CD8-positive, alpha-beta memory T cell (primary cell): ENCODE measurements around the gene AOC2. TPM values are rescaled to one million over a fixed set of nuclear protein-coding genes. Genes with fewer than 3 reads are reported as not detected.

Experiments
- CTCF ChIA-PET: fragments of 350-600 bp; sonication (Branson Sonifier 250); formaldehyde crosslinking; loops from one replicate; lab custom pipeline; 2021; ENCODE audit warnings: antibody characterized with exemption; lab: Charles Lee
- POLR2A ChIA-PET: fragments of 350-600 bp; sonication (Branson Sonifier 250); formaldehyde crosslinking; loops from one replicate; lab custom pipeline; 2021; ENCODE audit warnings: antibody characterized with exemption; lab: Charles Lee
- DNase-seq, 5 donors: peaks; one replicate each; pipeline versions ENCODE4 v3.0.0 to v3.0.0-alpha.2; 2020 to 2022; ENCODE audit warnings: mixed read lengths in 1 of 5
- H3K27ac ChIP-seq: one replicate; pipeline ENCODE4 v1.7.0; 2013; ENCODE audit warnings: low read depth, mild to moderate bottlenecking, low read length, moderate library complexity
- H3K27me3 ChIP-seq: 2 replicates; pipeline ENCODE4 v1.7.0; 2013; ENCODE audit warnings: low read length, mild to moderate bottlenecking; ENCODE audit not compliant: insufficient read depth, poor library complexity, severe bottlenecking
- H3K36me3 ChIP-seq: 2 replicates; pipeline ENCODE4 v1.7.0; 2013; ENCODE audit warnings: mild to moderate bottlenecking, low read length, moderate library complexity; ENCODE audit not compliant: insufficient read depth
- H3K4me1 ChIP-seq: 2 replicates; pipeline ENCODE4 v1.7.0; 2013; ENCODE audit warnings: mild to moderate bottlenecking, low read length, moderate library complexity; ENCODE audit not compliant: insufficient read depth
- H3K4me3 ChIP-seq: 2 replicates; pipeline ENCODE4 v1.7.0; 2013; ENCODE audit warnings: mild to moderate bottlenecking, low read length
- H3K9me3 ChIP-seq: 2 replicates; pipeline ENCODE4 v1.7.0; 2013; ENCODE audit warnings: mild to moderate bottlenecking, low read length
- H3K27ac Mint-ChIP-seq, 8 donors: one replicate each; pipeline ENCODE4 v1.8.0; 2020 to 2021; ENCODE audit warnings: mixed read lengths in 8 of 8, mild to moderate bottlenecking in 6 of 8, inconsistent platforms in 3 of 8, moderate library complexity in 3 of 8
- H3K27me3 Mint-ChIP-seq, 2 donors: one replicate each; pipeline ENCODE4 v1.8.0; 2020 to 2021; ENCODE audit warnings: mixed read lengths in 2 of 2, mild to moderate bottlenecking in 1 of 2, moderate library complexity in 1 of 2
- H3K36me3 Mint-ChIP-seq, 3 donors: one replicate each; pipeline ENCODE4 v1.8.0; 2020 to 2021; ENCODE audit warnings: mixed read lengths in 3 of 3, inconsistent platforms in 1 of 3, mild to moderate bottlenecking in 1 of 3
- H3K4me1 Mint-ChIP-seq, 3 donors: one replicate each; pipeline ENCODE4 v1.8.0; 2020 to 2021; ENCODE audit warnings: mixed read lengths in 3 of 3, inconsistent platforms in 1 of 3, mild to moderate bottlenecking in 1 of 3
- H3K4me3 Mint-ChIP-seq, 7 donors: one replicate each; pipeline ENCODE4 v1.8.0; 2020 to 2021; ENCODE audit warnings: mixed read lengths in 7 of 7, mild to moderate bottlenecking in 6 of 7, moderate library complexity in 4 of 7, inconsistent platforms in 2 of 7
- H3K9me3 Mint-ChIP-seq, 5 donors: one replicate each; pipeline ENCODE4 v1.8.0; 2020 to 2022; ENCODE audit warnings: mixed read lengths in 5 of 5, mild to moderate bottlenecking in 3 of 5, moderate library complexity in 2 of 5, inconsistent platforms in 1 of 5
- polyA plus RNA-seq: library from polyadenylated mRNA; unstranded; fragments of 300-500 nt; fragmentation: Illumina TruSeq; gene quantifications from one replicate; pipeline ENCODE4 v1.2.3, GENCODE V29; 2021
- total RNA-seq, 2 experiments: library from RNA; stranded (reverse); gene quantifications; one replicate each; pipeline ENCODE4 v1.2.3, GENCODE V29; 2021

Gene AOC2
- total and polyA plus RNA-seq, 3 experiments from 2014 or later: 0.09 to 2.7 (median 2.4) TPM

GRCh38 chr17:42817866-42818265 lies 26.5 kb upstream of the AOC2 start:
- Histone ChIP-seq H3K27me3 (no peaks in the 10 kb centered on the region), H3K36me3 (peaks cover 68% of the 10 kb centered on the region), H3K4me1 (peaks cover 6% of the 10 kb centered on the region), H3K9me3 (no peaks in the 10 kb centered on the region), H3K4me3 (no peak overlapping the region), H3K27ac (no peak overlapping the region)
- Mint-ChIP-seq H3K9me3 (no peaks in the 10 kb centered on the region), H3K36me3 (peaks cover 6 to 83% (median 24%) of the 10 kb centered on the region in 3 donors), H3K27me3 (no peaks in the 10 kb centered on the region), H3K4me3 (no peak overlapping the region), H3K27ac (peak overlapping the region in 1 of 8 donors; percentile 76), H3K4me1 (peaks cover 11 to 28% (median 24%) of the 10 kb centered on the region in 3 donors)
- DNase-seq: no peak
- CTCF ChIA-PET: interaction anchor here (1.7 kb wide), 1 partner anchor 14 kb away, joined by 4 read pairs; no protein-coding TSS in a partner anchor
- POLR2A ChIA-PET: no interaction called here

GRCh38 chr17:42818379-42818778 lies 26.0 kb upstream of the AOC2 start:
- POLR2A ChIA-PET: no interaction called here
- no peak overlapping the region for H3K27ac ChIP-seq

DNA sequence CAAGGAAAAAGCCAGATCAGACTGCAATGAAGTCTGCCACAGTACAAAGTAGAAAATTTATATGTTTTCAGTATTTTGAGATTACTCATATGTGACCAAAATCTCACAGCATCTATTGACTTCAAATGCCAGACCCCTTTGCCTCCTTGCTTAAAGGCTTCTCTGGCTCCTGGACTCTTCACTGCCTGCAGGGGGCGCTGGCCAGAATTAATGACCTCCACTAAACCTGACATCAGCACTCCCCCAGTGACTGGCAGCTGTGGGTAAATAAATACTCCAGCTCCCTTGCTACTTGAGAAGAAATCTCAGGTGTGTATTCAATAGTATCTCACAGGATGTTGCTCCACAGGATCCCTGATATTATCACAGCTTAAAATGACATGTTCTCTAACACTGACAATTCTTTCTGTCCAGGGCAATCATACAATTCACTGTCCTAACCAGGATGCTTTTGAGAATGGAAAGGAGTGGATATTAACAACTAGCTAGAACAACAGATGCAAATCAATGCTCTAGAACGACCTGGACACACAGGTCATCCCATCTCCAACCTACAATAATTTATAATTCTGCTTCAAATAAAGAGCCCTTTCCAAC lies 24.3 kb upstream of the AOC2 start:
- Histone ChIP-seq H3K4me3 (no peak overlapping the region), H3K4me1 (peaks cover 14% of the 10 kb centered on the region), H3K9me3 (no peaks in the 10 kb centered on the region), H3K36me3 (peaks cover 54% of the 10 kb centered on the region), H3K27ac (no peak overlapping the region), H3K27me3 (no peaks in the 10 kb centered on the region)
- Mint-ChIP-seq H3K4me3 (peak overlapping the region in 1 of 7 donors; percentile 68), H3K36me3 (peaks cover 3 to 72% (median 12%) of the 10 kb centered on the region in 3 donors), H3K27me3 (no peaks in the 10 kb centered on the region), H3K27ac (peak overlapping the region in 6 of 8 donors; percentile 17 to 70 (median 64)), H3K9me3 (no peaks in the 10 kb centered on the region), H3K4me1 (peaks cover 22 to 42% (median 37%) of the 10 kb centered on the region in 3 donors)
- ChIA-PET CTCF (interaction anchor here (0.9 kb wide), 2 partner anchors 14 to 278 kb away, joined by 3 read pairs; no protein-coding TSS in a partner anchor), POLR2A (no interaction called here)
- DNase-seq: peak; percentile 29 to 66 (median 46)

More at GRCh38 chr17:42818379-42818778, 26.0 kb upstream of the AOC2 start:
- H3K9me3 Mint-ChIP-seq: no peaks in the 10 kb centered on the region
- H3K27me3 Mint-ChIP-seq: no peaks in the 10 kb centered on the region
- H3K4me3 Mint-ChIP-seq: no peak overlapping the region
- peaks cover 12 to 31% (median 26%) of the 10 kb centered on the region in 3 donors for H3K4me1 Mint-ChIP-seq
- no peaks in the 10 kb centered on the region for H3K9me3 ChIP-seq
- peaks cover 11% of the 10 kb centered on the region for H3K4me1 ChIP-seq
- no peak for DNase-seq
- CTCF ChIA-PET: interaction anchor here (1.7 kb wide), 1 partner anchor 15 kb away, joined by 4 read pairs; no protein-coding TSS in a partner anchor
- H3K4me3 ChIP-seq: no peak overlapping the region
- H3K27me3 ChIP-seq: no peaks in the 10 kb centered on the region
- H3K36me3 Mint-ChIP-seq: peaks cover 6 to 82% (median 24%) of the 10 kb centered on the region in 3 donors
- no peak overlapping the region for H3K27ac Mint-ChIP-seq
- H3K36me3 ChIP-seq: peaks cover 68% of the 10 kb centered on the region

- ChIA-PET POLR2A (interaction anchor here (1.5 kb wide), 1 partner anchor 13 kb away, joined by 5 read pairs; no protein-coding TSS in a partner anchor), CTCF (interaction anchor here (1.4 to 1.7 kb wide), 2 partner anchors 11 to 12 kb away, joined by 3 to 5 read pairs; no protein-coding TSS in a partner anchor)
- Histone ChIP-seq H3K9me3 (no peaks in the 10 kb centered on the region), H3K4me3 (no peak overlapping the region), H3K4me1 (peaks cover 14% of the 10 kb centered on the region), H3K27ac (no peak overlapping the region), H3K36me3 (peaks cover 43% of the 10 kb centered on the region), H3K27me3 (no peaks in the 10 kb centered on the region)
- Mint-ChIP-seq H3K9me3 (no peaks in the 10 kb centered on the region), H3K36me3 (peaks cover 3 to 60% (median 6%) of the 10 kb centered on the region in 3 donors), H3K27me3 (no peaks in the 10 kb centered on the region), H3K4me1 (peaks cover 22 to 42% (median 37%) of the 10 kb centered on the region in 3 donors), H3K4me3 (peak overlapping the region in 4 of 7 donors; percentile 39 to 76 (median 54)), H3K27ac (peak overlapping the region in 2 of 8 donors; percentile 41 to 43)
- DNase-seq: no peak
These were observed 23.2 kb upstream of the AOC2 start for GRCh38 chr17:42821176-42821575.

DNA sequence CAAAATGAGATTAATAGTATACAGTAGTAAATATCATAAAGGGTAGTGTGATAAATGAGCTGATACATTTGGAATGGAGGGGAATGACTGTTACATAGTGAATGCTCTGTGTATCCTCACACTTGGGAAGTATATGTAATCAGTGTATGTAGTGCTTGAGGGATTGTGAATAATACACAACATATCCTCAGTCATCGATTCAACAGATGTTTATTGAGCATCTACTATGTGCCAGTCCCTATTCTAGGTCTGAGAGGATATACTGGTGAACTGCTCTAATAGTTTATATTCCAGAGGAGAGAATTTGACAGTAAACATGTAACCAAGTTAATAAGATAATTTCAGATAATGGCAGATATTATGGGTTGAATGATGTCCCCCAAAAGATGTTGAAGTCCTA lies 16.9 kb upstream of the AOC2 start:
- no peak overlapping the region for H3K4me3 ChIP-seq
- Mint-ChIP-seq H3K4me3 (peak overlapping the region in 1 of 7 donors; percentile 51), H3K4me1 (peaks cover 16 to 23% (median 21%) of the 10 kb centered on the region in 3 donors), H3K27me3 (peaks cover 2 to 14% of the 10 kb centered on the region in 2 donors), H3K27ac (peak overlapping the region in 1 of 8 donors; percentile 25), H3K9me3 (no peaks in the 10 kb centered on the region), H3K36me3 (peaks cover 0 to 8% (median 3%) of the 10 kb centered on the region in 3 donors)
- no peaks in the 10 kb centered on the region for H3K9me3 ChIP-seq
- H3K27ac ChIP-seq: no peak overlapping the region
- DNase-seq: no peak
- no peaks in the 10 kb centered on the region for H3K27me3 ChIP-seq
- no peaks in the 10 kb centered on the region for H3K36me3 ChIP-seq
- peaks cover 17% of the 10 kb centered on the region for H3K4me1 ChIP-seq
- CTCF ChIA-PET: no interaction called here
- POLR2A ChIA-PET: no interaction called here

DNA sequence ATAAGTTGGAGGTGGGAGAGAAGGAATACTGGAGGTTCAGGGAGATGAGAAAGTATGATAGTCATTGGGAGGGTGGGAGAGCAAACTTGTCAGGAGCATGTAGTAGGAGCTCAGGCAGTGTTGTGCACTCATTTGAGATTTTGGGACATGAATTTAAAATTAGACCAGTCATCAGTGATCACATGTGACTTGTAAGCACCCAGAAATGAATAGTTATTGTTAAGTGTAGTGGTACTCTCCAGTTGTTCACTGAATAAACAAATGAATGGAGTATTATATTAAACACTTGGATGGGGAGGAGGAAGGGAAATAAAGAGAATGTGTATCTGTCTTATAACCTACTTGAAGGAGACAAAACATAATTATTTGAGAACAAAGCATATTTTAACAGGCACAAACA lies 13.4 kb upstream of the AOC2 start:
- Mint-ChIP-seq H3K9me3 (no peaks in the 10 kb centered on the region), H3K4me1 (peaks cover 23 to 25% (median 25%) of the 10 kb centered on the region in 3 donors), H3K27me3 (peaks cover 2 to 14% of the 10 kb centered on the region in 2 donors), H3K4me3 (peak overlapping the region in 3 of 7 donors; percentile 3 to 72 (median 56)), H3K27ac (peak overlapping the region in 4 of 8 donors; percentile 30 to 80 (median 51)), H3K36me3 (peaks cover 0 to 22% (median 3%) of the 10 kb centered on the region in 3 donors)
- Histone ChIP-seq H3K4me1 (peaks cover 19% of the 10 kb centered on the region), H3K27me3 (no peaks in the 10 kb centered on the region), H3K36me3 (no peaks in the 10 kb centered on the region), H3K9me3 (no peaks in the 10 kb centered on the region), H3K27ac (no peak overlapping the region), H3K4me3 (no peak overlapping the region)
- ChIA-PET CTCF (no interaction called here), POLR2A (no interaction called here)
- DNase-seq: no peak

- Histone ChIP-seq H3K27me3 (no peaks in the 10 kb centered on the region), H3K9me3 (no peaks in the 10 kb centered on the region), H3K36me3 (peaks cover under 1% of the 10 kb centered on the region), H3K27ac (peak overlapping the region; percentile 92), H3K4me3 (peak overlapping the region; percentile 85), H3K4me1 (peaks cover 19% of the 10 kb centered on the region)
- Mint-ChIP-seq H3K36me3 (peaks cover 0 to 33% (median 3%) of the 10 kb centered on the region in 3 donors), H3K4me1 (peaks cover 23 to 25% (median 25%) of the 10 kb centered on the region in 3 donors), H3K9me3 (no peaks in the 10 kb centered on the region), H3K4me3 (peak overlapping the region; percentile 97 to 99 (median 97)), H3K27ac (peak overlapping the region; percentile 98 to 100 (median 99)), H3K27me3 (peaks cover 2 to 11% of the 10 kb centered on the region in 2 donors)
- DNase-seq: no peak
- ChIA-PET POLR2A (interaction anchor here (0.6 to 2.0 kb wide), 3 partner anchors 8 to 487 kb away, joined by 3 to 12 read pairs (median 6); partner anchors contain the start of genes BECN1 and VPS25), CTCF (interaction anchor here (1.4 to 2.7 kb wide), 4 partner anchors 8 to 652 kb away, joined by 4 to 26 read pairs (median 6); partner anchors contain the start of genes BECN1 and DHX8)
These were observed 12.0 kb upstream of the AOC2 start for GRCh38 chr17:42832213-42832933.
